HepG2 (cell line): Measurements from ENCODE around the gene PDCD11. TPM values are rescaled to one million over a fixed set of nuclear protein-coding genes. Genes with fewer than 3 reads are reported as not detected.
A peak's percentile ranks its signal among the peaks of the same experiment; 100 is the strongest.

Source experiments
- CREM ChIP-seq, 2 experiments: sonication (generic) in 1 of 2; formaldehyde crosslinking in 1 of 2; IDR thresholded peaks; 2 replicates each; pipeline versions ENCODE4 v1.4.0 to v1.6.1; 2016 to 2020; ENCODE audit warnings: antibody characterized with exemption in 1 of 2, mild to moderate bottlenecking in 1 of 2, missing genetic modification reagents in 1 of 2
- ELF3 ChIP-seq: IDR thresholded peaks from 2 replicates; pipeline ENCODE4 v1.6.1; 2016; ENCODE audit warnings: missing genetic modification reagents, missing compliant biosample characterization
- HDAC1 ChIP-seq: sonication (generic); formaldehyde crosslinking; IDR thresholded peaks from 2 replicates; pipeline ENCODE4 v1.5.1; 2020; ENCODE audit warnings: mild to moderate bottlenecking, missing genetic modification reagents
- IKZF4 ChIP-seq: sonication (generic); formaldehyde crosslinking; IDR thresholded peaks from 2 replicates; pipeline ENCODE4 v1.5.1; 2020; ENCODE audit warnings: borderline replicate concordance, mild to moderate bottlenecking, low read depth, missing genetic modification reagents; ENCODE audit errors: not compliant biosample characterization
- KDM3A ChIP-seq: IDR thresholded peaks from 2 replicates; pipeline ENCODE4 v1.6.1; 2018; ENCODE audit warnings: low read depth, missing compliant biosample characterization
- MEIS1 ChIP-seq: sonication (generic); formaldehyde crosslinking; IDR thresholded peaks from 2 replicates; pipeline ENCODE4 v1.9.0; 2021; ENCODE audit warnings: mild to moderate bottlenecking, missing genetic modification reagents, moderate library complexity, borderline replicate concordance
- SP1 ChIP-seq, 2 experiments: fragments of 450-650 bp in 1 of 2; sonication (generic) in 1 of 2; formaldehyde crosslinking in 1 of 2; IDR thresholded peaks; 2 replicates each; pipeline versions ENCODE4 v1.4.0 to v1.6.1; 2016 to 2020; ENCODE audit warnings: missing genetic modification reagents in 1 of 2
- TAF1 ChIP-seq: sonication (generic); formaldehyde crosslinking; IDR thresholded peaks from 2 replicates; pipeline ENCODE4 v1.4.0; 2020; ENCODE audit warnings: missing genetic modification reagents
- TEAD3 ChIP-seq: optimal IDR thresholded peaks from 2 replicates; pipeline ENCODE3; 2016; ENCODE audit warnings: borderline replicate concordance
- ZBTB8A ChIP-seq: sonication (generic); formaldehyde crosslinking; IDR thresholded peaks from 2 replicates; pipeline ENCODE4 v1.4.0; 2020; ENCODE audit warnings: mild to moderate bottlenecking, low read depth, missing genetic modification reagents, borderline replicate concordance
- ZNF703 ChIP-seq: sonication (generic); formaldehyde crosslinking; IDR thresholded peaks from 2 replicates; pipeline ENCODE4 v1.5.1; 2020; ENCODE audit warnings: missing genetic modification reagents, mild to moderate bottlenecking, moderate library complexity, borderline replicate concordance
- ZSCAN25 ChIP-seq: sonication (generic); formaldehyde crosslinking; IDR thresholded peaks from 2 replicates; pipeline ENCODE4 v1.8.0; 2022; ENCODE audit warnings: mild to moderate bottlenecking, missing genetic modification reagents
- polyA plus RNA-seq, 8 experiments: library from polyadenylated mRNA; depleted of rRNA in 3 of 8; stranded (reverse) in 7 of 8; unstranded in 1 of 8; fragments of >200 nt; fragmentation: Illumina TruSeq in 4 of 8; extraction: Trizol in 4 of 8; gene quantifications; 2 replicates each; pipeline versions ENCODE4 v1.2.1 to v1.2.3, GENCODE V29; 2011 to 2016; ENCODE audit warnings: low read depth in 4 of 8, missing spikeins in 1 of 8, mixed read lengths in 1 of 8; ENCODE audit not compliant: insufficient read depth in 1 of 8
- total RNA-seq, 5 experiments: library from RNA; depleted of rRNA; stranded (reverse); fragments of >200 nt; fragmentation: Illumina TruSeq; extraction: Trizol; gene quantifications; 2 replicates each; pipeline ENCODE4 v1.2.3, GENCODE V29; 2016; ENCODE audit warnings: low read depth in 1 of 5
- TF ChIP-seq, protein P1 (sequence below): sonication (generic); formaldehyde crosslinking; conservative IDR thresholded peaks from 2 replicates; pipeline ENCODE4 v1.4.0; 2020; ENCODE audit warnings: mild to moderate bottlenecking, missing genetic modification reagents, moderate library complexity
- TF ChIP-seq, protein P2 (sequence below): sonication (generic); formaldehyde crosslinking; IDR thresholded peaks from 2 replicates; pipeline ENCODE4 v1.5.0; 2020; ENCODE audit warnings: mild to moderate bottlenecking, low read depth, missing genetic modification reagents, borderline replicate concordance
- TF ChIP-seq, protein P3 (sequence below), 2 experiments: fragments of 450-650 bp in 1 of 2; sonication (generic) in 1 of 2; formaldehyde crosslinking; IDR thresholded peaks; 2 replicates each; pipeline versions ENCODE4 v1.5.0 to v1.8.0; 2020 to 2022; ENCODE audit warnings: mild to moderate bottlenecking in 1 of 2, missing genetic modification reagents in 1 of 2
- TF ChIP-seq, protein P4 (sequence below), 2 experiments: sonication (generic) in 1 of 2; formaldehyde crosslinking in 1 of 2; IDR thresholded peaks; 2 replicates each; pipeline versions ENCODE4 v1.5.1 to v1.6.1; 2011 to 2020; ENCODE audit warnings: borderline replicate concordance in 1 of 2, low read depth in 1 of 2, low read length in 1 of 2, mild to moderate bottlenecking in 1 of 2, missing genetic modification reagents in 1 of 2, moderate library complexity in 1 of 2
- TF ChIP-seq, protein P5 (sequence below): sonication (generic); formaldehyde crosslinking; IDR thresholded peaks from 2 replicates; pipeline ENCODE4 v1.5.0; 2020; ENCODE audit warnings: mild to moderate bottlenecking, missing genetic modification reagents

PDCD11 gene
- total and polyA plus RNA-seq, 2 of the 13 experiments (the other 11 are each of a cell fraction or from before 2014, with no cell fraction given): 12.8 to 52.8 TPM

DNA sequence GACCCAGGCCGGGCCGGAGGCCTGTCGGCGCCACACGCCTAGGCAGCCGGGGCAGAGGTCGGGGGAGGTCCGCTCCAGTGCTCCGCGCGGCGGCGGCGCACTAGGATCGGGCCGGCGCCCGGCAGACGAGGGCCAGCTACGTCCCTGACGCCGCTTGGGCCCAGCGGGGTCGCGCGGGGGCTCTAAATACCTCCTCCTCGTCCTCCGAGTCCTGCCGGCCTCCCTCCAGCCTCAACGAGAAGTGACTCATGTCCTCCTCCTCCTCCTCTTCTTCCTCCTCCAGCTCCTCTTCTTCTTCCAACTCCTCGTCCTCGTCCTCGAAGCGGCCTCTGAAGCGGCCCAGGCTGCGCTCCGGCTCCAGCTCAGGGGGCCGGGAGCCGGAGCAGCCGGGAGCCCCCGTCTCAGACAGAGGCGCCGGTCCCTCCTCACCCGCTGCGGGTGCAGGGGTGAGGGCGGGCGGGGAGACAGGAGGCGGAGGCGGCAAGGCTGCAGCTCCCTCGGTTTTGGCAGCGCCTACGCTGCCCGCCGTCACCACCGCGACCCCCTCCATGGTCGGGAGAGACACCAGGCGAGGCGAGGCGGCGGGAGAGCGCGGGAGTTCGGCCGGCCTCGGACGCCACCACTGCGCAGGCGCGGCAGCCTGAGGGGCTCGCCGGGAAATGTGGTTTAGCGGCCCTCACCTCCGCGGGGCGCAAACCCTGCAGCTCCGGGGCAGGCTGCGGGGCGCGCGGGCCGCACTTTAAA, 45.7 kb upstream of the PDCD11 start, which contains the start of gene PCGF6 (continued):
- TF ChIP-seq CREM (IDR thresholded peaks at IDR 0.05) (no peak), CREM (CRISPR knock-in tag; IDR thresholded peaks at IDR 0.05) (no peak), ZNF703 (CRISPR knock-in tag) (no peak), IKZF4 (no peak), TAF1 (CRISPR knock-in tag) (peak; percentile 67), KDM3A (CRISPR knock-in tag) (no peak), ZSCAN25 (CRISPR knock-in tag) (peak; percentile 96), ELF3 (CRISPR knock-in tag) (peak; percentile 8; the same call in 1 of the 2 replicates), HDAC1 (CRISPR knock-in tag) (no peak), MEIS1 (CRISPR knock-in tag) (no peak), ZBTB8A (0 out of 2 replicates have a peak, but pooled peaks have one; percentile 66), SP1 (IDR thresholded peaks at IDR 0.05) (no peak), SP1 (CRISPR knock-in tag; IDR thresholded peaks at IDR 0.05) (peak; percentile 18; the same call in 1 of the 2 replicates), TEAD3 (no peak)
- TF ChIP-seq, protein P1, sequence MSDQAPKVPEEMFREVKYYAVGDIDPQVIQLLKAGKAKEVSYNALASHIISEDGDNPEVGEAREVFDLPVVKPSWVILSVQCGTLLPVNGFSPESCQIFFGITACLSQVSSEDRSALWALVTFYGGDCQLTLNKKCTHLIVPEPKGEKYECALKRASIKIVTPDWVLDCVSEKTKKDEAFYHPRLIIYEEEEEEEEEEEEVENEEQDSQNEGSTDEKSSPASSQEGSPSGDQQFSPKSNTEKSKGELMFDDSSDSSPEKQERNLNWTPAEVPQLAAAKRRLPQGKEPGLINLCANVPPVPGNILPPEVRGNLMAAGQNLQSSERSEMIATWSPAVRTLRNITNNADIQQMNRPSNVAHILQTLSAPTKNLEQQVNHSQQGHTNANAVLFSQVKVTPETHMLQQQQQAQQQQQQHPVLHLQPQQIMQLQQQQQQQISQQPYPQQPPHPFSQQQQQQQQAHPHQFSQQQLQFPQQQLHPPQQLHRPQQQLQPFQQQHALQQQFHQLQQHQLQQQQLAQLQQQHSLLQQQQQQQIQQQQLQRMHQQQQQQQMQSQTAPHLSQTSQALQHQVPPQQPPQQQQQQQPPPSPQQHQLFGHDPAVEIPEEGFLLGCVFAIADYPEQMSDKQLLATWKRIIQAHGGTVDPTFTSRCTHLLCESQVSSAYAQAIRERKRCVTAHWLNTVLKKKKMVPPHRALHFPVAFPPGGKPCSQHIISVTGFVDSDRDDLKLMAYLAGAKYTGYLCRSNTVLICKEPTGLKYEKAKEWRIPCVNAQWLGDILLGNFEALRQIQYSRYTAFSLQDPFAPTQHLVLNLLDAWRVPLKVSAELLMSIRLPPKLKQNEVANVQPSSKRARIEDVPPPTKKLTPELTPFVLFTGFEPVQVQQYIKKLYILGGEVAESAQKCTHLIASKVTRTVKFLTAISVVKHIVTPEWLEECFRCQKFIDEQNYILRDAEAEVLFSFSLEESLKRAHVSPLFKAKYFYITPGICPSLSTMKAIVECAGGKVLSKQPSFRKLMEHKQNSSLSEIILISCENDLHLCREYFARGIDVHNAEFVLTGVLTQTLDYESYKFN: no peak; the same call in 1 of the 2 replicates
- TF ChIP-seq, protein P2, sequence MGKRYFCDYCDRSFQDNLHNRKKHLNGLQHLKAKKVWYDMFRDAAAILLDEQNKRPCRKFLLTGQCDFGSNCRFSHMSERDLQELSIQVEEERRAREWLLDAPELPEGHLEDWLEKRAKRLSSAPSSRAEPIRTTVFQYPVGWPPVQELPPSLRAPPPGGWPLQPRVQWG: no peak
- TF ChIP-seq, protein P3, sequence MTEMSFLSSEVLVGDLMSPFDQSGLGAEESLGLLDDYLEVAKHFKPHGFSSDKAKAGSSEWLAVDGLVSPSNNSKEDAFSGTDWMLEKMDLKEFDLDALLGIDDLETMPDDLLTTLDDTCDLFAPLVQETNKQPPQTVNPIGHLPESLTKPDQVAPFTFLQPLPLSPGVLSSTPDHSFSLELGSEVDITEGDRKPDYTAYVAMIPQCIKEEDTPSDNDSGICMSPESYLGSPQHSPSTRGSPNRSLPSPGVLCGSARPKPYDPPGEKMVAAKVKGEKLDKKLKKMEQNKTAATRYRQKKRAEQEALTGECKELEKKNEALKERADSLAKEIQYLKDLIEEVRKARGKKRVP (CRISPR knock-in tag; IDR thresholded peaks at IDR 0.05): no peak
- TF ChIP-seq, protein P4, sequence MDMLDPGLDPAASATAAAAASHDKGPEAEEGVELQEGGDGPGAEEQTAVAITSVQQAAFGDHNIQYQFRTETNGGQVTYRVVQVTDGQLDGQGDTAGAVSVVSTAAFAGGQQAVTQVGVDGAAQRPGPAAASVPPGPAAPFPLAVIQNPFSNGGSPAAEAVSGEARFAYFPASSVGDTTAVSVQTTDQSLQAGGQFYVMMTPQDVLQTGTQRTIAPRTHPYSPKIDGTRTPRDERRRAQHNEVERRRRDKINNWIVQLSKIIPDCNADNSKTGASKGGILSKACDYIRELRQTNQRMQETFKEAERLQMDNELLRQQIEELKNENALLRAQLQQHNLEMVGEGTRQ (IDR thresholded peaks at IDR 0.05; ENCODE audit: low read depth, low read length): no peak
- TF ChIP-seq, protein P4 (CRISPR knock-in tag; IDR thresholded peaks at IDR 0.05; ENCODE audit: borderline replicate concordance): no peak
- TF ChIP-seq, protein P5, sequence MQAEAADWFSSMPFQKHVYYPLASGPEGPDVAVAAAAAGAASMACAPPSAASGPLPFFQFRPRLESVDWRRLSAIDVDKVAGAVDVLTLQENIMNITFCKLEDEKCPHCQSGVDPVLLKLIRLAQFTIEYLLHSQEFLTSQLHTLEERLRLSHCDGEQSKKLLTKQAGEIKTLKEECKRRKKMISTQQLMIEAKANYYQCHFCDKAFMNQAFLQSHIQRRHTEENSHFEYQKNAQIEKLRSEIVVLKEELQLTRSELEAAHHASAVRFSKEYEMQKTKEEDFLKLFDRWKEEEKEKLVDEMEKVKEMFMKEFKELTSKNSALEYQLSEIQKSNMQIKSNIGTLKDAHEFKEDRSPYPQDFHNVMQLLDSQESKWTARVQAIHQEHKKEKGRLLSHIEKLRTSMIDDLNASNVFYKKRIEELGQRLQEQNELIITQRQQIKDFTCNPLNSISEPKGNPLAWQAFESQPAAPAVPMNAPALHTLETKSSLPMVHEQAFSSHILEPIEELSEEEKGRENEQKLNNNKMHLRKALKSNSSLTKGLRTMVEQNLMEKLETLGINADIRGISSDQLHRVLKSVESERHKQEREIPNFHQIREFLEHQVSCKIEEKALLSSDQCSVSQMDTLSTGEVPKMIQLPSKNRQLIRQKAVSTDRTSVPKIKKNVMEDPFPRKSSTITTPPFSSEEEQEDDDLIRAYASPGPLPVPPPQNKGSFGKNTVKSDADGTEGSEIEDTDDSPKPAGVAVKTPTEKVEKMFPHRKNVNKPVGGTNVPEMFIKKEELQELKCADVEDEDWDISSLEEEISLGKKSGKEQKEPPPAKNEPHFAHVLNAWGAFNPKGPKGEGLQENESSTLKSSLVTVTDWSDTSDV (CRISPR knock-in tag): no peak
